HL-60/S4 treated with phorbol 12-myristate 13-acetate at 8.2 ng/mL for 4 days and 3 days (cell line): ENCODE measurements around the gene APCDD1L.

ENCODE experiments used
- in situ Hi-C: fragments of 300-500 bp; cut with MboI; formaldehyde crosslinking; loops from 2 replicates; pipeline ENCODE4 v1.15.0; 2022; ENCODE audit warnings: low sequenced_read_pairs

Gene APCDD1L

GRCh38 chr20:58515233-58516212 lies at the start of gene APCDD1L:
APCDD1L (minus strand) TSS chr20:58515399; CDS start chr20:58514707, 692 bp downstream.
- in situ Hi-C loops: no loop called here

DNA sequence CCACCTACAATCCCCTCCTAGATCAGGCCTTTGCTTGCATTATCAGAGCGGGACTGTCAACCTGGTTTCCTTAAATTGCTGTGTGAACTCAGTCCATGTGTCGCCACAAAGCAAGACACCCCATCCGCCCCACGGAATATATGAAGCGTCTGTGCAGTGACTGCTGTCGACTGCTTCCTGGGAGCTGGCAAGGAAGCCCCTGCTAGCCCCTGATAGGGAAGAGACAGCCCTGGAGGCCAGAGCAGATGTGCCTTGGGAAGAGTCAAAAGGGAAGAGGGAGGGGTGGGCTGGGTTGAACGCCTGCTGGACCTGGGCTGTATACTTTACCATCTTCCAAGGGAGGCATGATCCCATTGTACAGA lies 44.1 kb upstream of the APCDD1L start:
- in situ Hi-C loops: no loop called here

- in situ Hi-C loops: no loop called here
These were observed 43.5 kb upstream of the APCDD1L start for GRCh38 chr20:58558486-58559367.

DNA sequence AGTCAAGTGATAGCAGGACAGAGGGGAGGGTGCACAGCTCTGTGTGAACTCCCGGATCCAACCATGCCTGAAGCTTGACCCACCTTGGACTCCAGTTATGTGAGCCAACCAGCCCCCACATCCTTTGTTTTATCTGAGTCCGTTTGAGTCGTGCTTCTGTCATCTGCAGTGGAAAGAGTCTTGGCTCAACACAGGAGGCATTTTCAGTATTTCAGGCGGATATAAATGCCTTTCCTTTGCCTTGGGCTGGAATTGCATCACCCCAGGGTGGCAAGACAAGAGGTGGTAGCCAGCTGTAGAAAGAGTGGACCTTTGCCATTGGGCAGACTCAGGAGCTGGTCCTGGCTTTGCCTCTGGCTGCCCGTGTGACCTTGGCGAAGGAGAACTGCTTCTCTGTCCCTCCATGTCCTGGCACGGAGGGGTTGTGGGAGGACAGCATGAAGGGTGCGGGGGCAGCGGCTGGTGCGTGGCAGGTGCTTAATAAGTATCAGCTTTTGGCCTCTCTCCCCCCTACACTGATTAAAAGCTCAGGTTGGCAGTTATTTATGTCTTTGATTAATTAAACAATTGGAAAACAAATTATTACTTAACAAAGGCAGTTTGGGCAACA lies 42.6 kb upstream of the APCDD1L start:
- in situ Hi-C loops: no loop called here

- in situ Hi-C loops: no loop called here
These were observed 41.8 kb upstream of the APCDD1L start for GRCh38 chr20:58556961-58557360.

- in situ Hi-C loops: no loop called here
These were observed 40.0 kb upstream of the APCDD1L start for GRCh38 chr20:58555078-58555765.

DNA sequence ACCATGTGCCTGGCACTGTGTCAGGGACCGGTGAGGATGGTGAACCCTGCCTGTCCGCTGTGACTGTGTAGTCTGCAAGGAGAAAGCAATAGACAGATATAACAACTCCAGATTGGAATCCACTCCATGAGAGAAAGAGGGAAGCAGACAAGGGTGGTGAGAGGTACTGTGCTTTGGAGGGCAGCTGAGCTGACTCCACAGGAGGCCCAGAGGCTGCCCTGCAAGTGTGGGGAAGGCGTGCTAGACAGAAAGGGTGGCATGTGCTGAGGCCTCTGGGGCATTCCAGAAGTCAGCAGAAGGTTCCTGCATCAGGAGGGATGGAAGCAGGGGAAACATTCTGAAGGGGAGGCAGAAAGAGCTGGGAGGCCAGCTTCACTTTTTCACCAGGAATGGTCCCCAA lies 39.3 kb upstream of the APCDD1L start:
- in situ Hi-C loops: no loop called here

DNA sequence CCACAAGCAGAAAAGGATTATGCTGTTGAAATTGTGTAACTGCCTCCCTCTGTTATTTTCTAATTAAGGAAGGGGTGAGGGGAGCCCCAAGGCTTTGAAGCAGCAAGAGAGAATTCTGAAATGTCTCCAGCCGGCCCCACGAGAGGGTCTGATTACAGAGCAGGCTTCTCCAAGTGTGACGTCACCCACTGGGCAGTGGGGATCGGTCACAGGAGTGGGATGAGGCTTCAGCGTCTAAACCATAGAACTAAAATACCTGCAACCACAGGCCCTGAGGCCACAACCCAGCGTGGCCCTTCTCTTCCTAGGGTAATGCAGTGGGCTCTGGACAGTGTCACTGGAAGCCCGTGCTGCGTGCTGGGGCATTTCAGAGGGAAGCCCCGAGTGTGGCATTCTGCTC lies 38.6 kb upstream of the APCDD1L start:
- in situ Hi-C loops: no loop called here

DNA sequence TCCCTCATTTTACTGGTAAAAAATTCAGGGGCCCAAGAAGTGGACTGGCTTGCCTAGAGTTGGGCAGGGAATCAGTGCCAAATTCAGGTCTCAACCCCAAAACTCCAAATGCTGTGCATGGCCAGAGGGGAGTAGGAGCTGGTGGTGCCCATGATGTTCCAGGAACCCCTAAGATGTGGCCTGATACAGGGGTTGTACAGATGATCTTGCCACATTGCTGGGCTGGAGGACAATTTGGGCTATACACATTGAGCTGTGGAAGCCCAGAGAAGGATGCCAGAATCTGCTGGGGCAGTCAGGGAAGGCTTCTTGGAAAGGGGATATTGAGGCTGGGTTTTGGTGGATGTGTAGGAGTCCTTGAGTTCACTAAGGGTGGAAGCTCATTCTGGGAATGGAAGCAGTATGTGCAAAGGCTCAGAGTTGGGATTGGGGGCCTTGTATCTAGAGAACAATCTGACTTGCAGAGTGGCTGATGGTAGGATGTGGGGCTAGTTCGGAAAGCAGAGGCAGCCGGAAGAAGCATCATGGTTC lies 38.0 kb upstream of the APCDD1L start:
- in situ Hi-C loops: no loop called here

DNA sequence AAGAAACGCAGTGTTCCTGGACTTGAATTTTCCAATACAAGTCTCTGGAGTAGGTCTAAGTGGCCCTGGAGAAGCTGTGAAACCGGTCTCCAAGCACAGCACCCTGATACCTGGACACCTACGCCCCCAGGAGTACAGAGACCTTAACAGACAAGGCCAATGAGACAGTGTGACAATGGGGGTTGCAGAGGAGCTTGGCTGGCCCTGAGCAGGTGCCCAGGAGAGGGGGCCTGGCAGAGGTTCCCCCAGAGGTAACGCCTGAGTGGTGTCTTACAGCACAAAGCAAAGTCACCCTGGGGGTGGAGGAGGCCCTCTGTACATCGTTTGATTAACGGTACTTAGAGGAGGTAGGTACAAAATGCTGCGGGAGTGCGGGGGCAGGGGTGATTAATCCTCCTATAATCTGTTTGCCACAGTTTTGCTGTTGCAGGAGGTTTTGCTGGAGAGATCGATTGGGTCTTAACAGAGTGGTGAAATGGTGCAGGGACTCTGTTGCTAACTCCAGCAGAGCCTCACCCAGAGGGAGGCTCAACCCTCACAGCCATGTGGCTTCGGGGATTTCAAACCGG lies 37.3 kb upstream of the APCDD1L start:
- in situ Hi-C loops: no loop called here

DNA sequence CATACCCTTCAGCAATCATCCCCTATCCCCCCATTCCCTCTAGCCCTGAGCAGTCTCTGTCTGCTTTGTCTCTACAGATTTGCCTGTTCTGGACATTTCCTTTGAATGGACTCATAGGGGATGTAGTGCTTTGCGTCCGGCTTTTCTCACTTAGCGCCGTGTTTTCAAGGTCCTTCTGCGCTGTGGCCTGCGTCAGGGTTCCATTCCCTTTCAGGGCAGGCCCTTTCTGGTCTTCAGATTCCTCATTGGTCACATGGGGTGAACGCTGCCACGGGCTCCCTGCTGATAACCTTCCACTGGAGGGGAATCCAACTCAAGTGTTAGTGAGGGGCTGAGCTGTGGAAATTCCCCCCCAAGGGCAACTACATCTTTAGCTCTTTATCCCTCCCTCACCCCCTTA lies 36.4 kb upstream of the APCDD1L start:
- in situ Hi-C loops: no loop called here

- in situ Hi-C loops: no loop called here
These were observed 35.3 kb upstream of the APCDD1L start for GRCh38 chr20:58550275-58551059.

- in situ Hi-C loops: no loop called here
These were observed 34.3 kb upstream of the APCDD1L start for GRCh38 chr20:58549231-58550209.

GRCh38 chr20:58547623-58548475 lies 32.6 kb upstream of the APCDD1L start:
- in situ Hi-C loops: no loop called here

- in situ Hi-C loops: no loop called here
These were observed 31.8 kb upstream of the APCDD1L start for GRCh38 chr20:58546756-58547622.

DNA sequence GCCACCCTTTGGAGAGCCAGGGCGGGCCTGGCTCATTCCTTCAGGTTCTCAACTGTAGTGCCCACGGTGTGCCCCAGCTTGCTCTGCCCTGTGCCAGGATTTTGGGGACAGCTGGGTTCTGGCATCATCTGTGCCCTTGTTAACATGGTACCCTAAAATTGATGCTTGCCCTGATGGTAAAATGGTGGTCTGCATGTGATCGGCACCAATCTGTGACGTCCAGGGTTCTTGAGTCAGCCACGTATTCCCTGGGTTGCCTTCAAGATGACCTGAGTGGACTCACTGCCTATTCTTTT lies 31.2 kb upstream of the APCDD1L start:
- in situ Hi-C loops: no loop called here
